ENCODE data around the gene POLE4.

Gene POLE4

GRCh38 chr2:74985978-74986609, 27.7 kb downstream of the POLE4 start:
- in situ Hi-C loops (cut with MboI; ENCODE audit: low sequenced_read_pairs), result no loop called here

- in situ Hi-C loops (cut with MboI; ENCODE audit: low sequenced_read_pairs), result no loop called here
These were observed 33.5 kb downstream of the POLE4 start for GRCh38 chr2:74991977-74992376.

- in situ Hi-C loops (cut with MboI; ENCODE audit: low sequenced_read_pairs), result no loop called here
These were observed 41.0 kb downstream of the POLE4 start for GRCh38 chr2:74999468-74999867.

GRCh38 chr2:75002007-75002406, 43.6 kb downstream of the POLE4 start:
- in situ Hi-C loops (cut with MboI; ENCODE audit: low sequenced_read_pairs), result no loop called here

- in situ Hi-C loops (cut with MboI; ENCODE audit: low sequenced_read_pairs), result no loop called here
These were observed 44.8 kb downstream of the POLE4 start for GRCh38 chr2:75003276-75003675.

GRCh38 chr2:75003773-75004172, 45.3 kb downstream of the POLE4 start:
- in situ Hi-C loops (cut with MboI; ENCODE audit: low sequenced_read_pairs), result no loop called here

- in situ Hi-C loops (cut with MboI; ENCODE audit: low sequenced_read_pairs), result no loop called here
These were observed 47.6 kb downstream of the POLE4 start for GRCh38 chr2:75006041-75006440.

- in situ Hi-C loops (cut with MboI; ENCODE audit: low sequenced_read_pairs), result no loop called here
These were observed 48.6 kb downstream of the POLE4 start for GRCh38 chr2:75007061-75007460.

- in situ Hi-C loops (cut with MboI; ENCODE audit: low sequenced_read_pairs), result no loop called here
These were observed 49.4 kb downstream of the POLE4 start for GRCh38 chr2:75007819-75008218.

- in situ Hi-C loops (cut with MboI; ENCODE audit: low sequenced_read_pairs), result no loop called here
These were observed 52.1 kb downstream of the POLE4 start for GRCh38 chr2:75010571-75010970.

GRCh38 chr2:75012080-75012479, 53.6 kb downstream of the POLE4 start:
- in situ Hi-C loops (cut with MboI; ENCODE audit: low sequenced_read_pairs), result no loop called here

GRCh38 chr2:75018162-75018561, 59.7 kb downstream of the POLE4 start:
- in situ Hi-C loops (cut with MboI; ENCODE audit: low sequenced_read_pairs), result no loop called here
